IMR-90 (cell line): Measurements from ENCODE around the gene SLC25A21. TPM values are rescaled to one million over a fixed set of nuclear protein-coding genes. Genes with fewer than 3 reads are reported as not detected.

Source experiments
- ATAC-seq: fragments of 200-7000 bp; cut with Tn5 transposase; 2 replicates; pipeline ENCODE4 v1.9.1; 2020; ENCODE audit warnings: low read depth, mild to moderate bottlenecking, moderate library complexity
- BruUV-seq: library from RNA; stranded (reverse); fragments of 400-500 nt; replicated peaks from 2 replicates; lab custom pipeline; 2021; lab: Mats Ljungman, UMichigan
- CTCF ChIA-PET: fragments of 300-600 bp; formaldehyde crosslinking; extraction: SDS; loops from one replicate; lab custom pipeline; 2021; ENCODE audit warnings: antibody characterized with exemption; lab: Yijun Ruan, JAX
- POLR2A ChIA-PET: fragments of 300-600 bp; sonication (Branson Sonifier 250); formaldehyde crosslinking; loops from one replicate; lab custom pipeline; 2022; ENCODE audit warnings: antibody characterized with exemption; ENCODE audit not compliant: unreplicated experiment; lab: Charles Lee
- DNase-seq: peaks from one replicate; pipeline ENCODE4 v3.0.0; 2013
- H2AFZ ChIP-seq: replicated peaks from 2 replicates; pipeline ENCODE3; 2013; ENCODE audit warnings: low read length, mild to moderate bottlenecking; ENCODE audit not compliant: poor library complexity
- H2AK5ac ChIP-seq: 2 replicates; pipeline ENCODE4 v1.6.1; 2013; ENCODE audit warnings: low read depth, low read length, inconsistent platforms
- H2AK9ac ChIP-seq: replicated peaks from 2 replicates; pipeline ENCODE3; 2013; ENCODE audit warnings: mild to moderate bottlenecking, low read depth, low read length, moderate library complexity; ENCODE audit not compliant: poor library complexity
- H2BK120ac ChIP-seq: 2 replicates; pipeline ENCODE4 v1.6.1; 2013; ENCODE audit warnings: low read depth, low read length, inconsistent platforms
- H2BK15ac ChIP-seq: 3 replicates; pipeline ENCODE4 v1.6.1; 2013; ENCODE audit warnings: low read depth, low read length, inconsistent platforms
- H2BK20ac ChIP-seq: 2 replicates; pipeline ENCODE4 v1.6.1; 2013; ENCODE audit warnings: low read depth, mild to moderate bottlenecking, inconsistent platforms, low read length, moderate library complexity
- H2BK5ac ChIP-seq: 2 replicates; pipeline ENCODE4 v1.6.1; 2013; ENCODE audit warnings: mild to moderate bottlenecking, low read depth, low read length, inconsistent platforms; ENCODE audit not compliant: poor library complexity, severe bottlenecking
- H3K14ac ChIP-seq: replicated peaks from 2 replicates; pipeline ENCODE4 v1.6.1; 2013; ENCODE audit warnings: low read depth, low read length, inconsistent platforms
- H3K18ac ChIP-seq: 2 replicates; pipeline ENCODE4 v1.6.1; 2013; ENCODE audit warnings: low read depth, low read length, control low read depth
- H3K23ac ChIP-seq: 2 replicates; pipeline ENCODE4 v1.6.1; 2013; ENCODE audit warnings: low read depth, low read length, inconsistent platforms
- H3K27ac ChIP-seq: 2 replicates; pipeline ENCODE4 v1.5.1; 2013; ENCODE audit warnings: mild to moderate bottlenecking, control low read depth, low read length; ENCODE audit not compliant: insufficient read depth
- H3K27me3 ChIP-seq: 2 replicates; pipeline ENCODE4 v1.6.1; 2013; ENCODE audit warnings: low read length; ENCODE audit not compliant: control insufficient read depth, insufficient read depth
- H3K36me3 ChIP-seq: 2 replicates; pipeline ENCODE4 v1.6.1; 2013; ENCODE audit warnings: low read length, mixed read lengths; ENCODE audit not compliant: control insufficient read depth, insufficient read depth
- H3K4ac ChIP-seq: 2 replicates; pipeline ENCODE4 v1.6.1; 2013; ENCODE audit warnings: low read depth, low read length, inconsistent platforms
- H3K4me1 ChIP-seq: 2 replicates; pipeline ENCODE4 v1.6.1; 2013; ENCODE audit warnings: low read length, mixed read lengths; ENCODE audit not compliant: control insufficient read depth, insufficient read depth
- H3K4me2 ChIP-seq: 2 replicates; pipeline ENCODE4 v1.6.1; 2013; ENCODE audit warnings: low read depth, mild to moderate bottlenecking, control low read depth, low read length, moderate library complexity
- H3K4me3 ChIP-seq: 2 replicates; pipeline ENCODE4 v1.5.1; 2013; ENCODE audit warnings: low read depth, mild to moderate bottlenecking, control low read depth, low read length, moderate library complexity; ENCODE audit not compliant: insufficient read depth
- H3K56ac ChIP-seq: 2 replicates; pipeline ENCODE4 v1.6.1; 2013; ENCODE audit warnings: low read length, inconsistent platforms; ENCODE audit not compliant: insufficient read depth; ENCODE audit errors: extremely low read depth
- H3K79me1 ChIP-seq, 2 experiments: 2 replicates each; pipeline ENCODE4 v1.6.1; 2013; ENCODE audit warnings: low read length in 2 of 2, inconsistent platforms in 1 of 2, low read depth in 1 of 2
- H3K9ac ChIP-seq: 2 replicates; pipeline ENCODE4 v1.6.1; 2013; ENCODE audit warnings: low read depth, low read length, control low read depth
- H3K9me1 ChIP-seq: 2 replicates; pipeline ENCODE4 v1.6.1; 2013; ENCODE audit warnings: low read length, inconsistent platforms; ENCODE audit not compliant: insufficient read depth
- H3K9me3 ChIP-seq: 2 replicates; pipeline ENCODE4 v1.6.1; 2013; ENCODE audit warnings: low read length; ENCODE audit not compliant: control insufficient read depth, insufficient read depth
- H4K20me1 ChIP-seq: 2 replicates; pipeline ENCODE4 v1.6.1; 2013; ENCODE audit warnings: low read length, inconsistent platforms; ENCODE audit not compliant: insufficient read depth
- H4K5ac ChIP-seq: 2 replicates; pipeline ENCODE4 v1.6.1; 2013; ENCODE audit warnings: mild to moderate bottlenecking, low read depth, low read length, control low read depth
- H4K8ac ChIP-seq, 2 experiments: 2 replicates each; pipeline ENCODE4 v1.6.1; 2013; ENCODE audit warnings: low read depth in 2 of 2, low read length in 2 of 2, control low read depth in 1 of 2, inconsistent platforms in 1 of 2
- H4K91ac ChIP-seq: 2 replicates; pipeline ENCODE4 v1.6.1; 2013; ENCODE audit warnings: low read depth, low read length, inconsistent platforms; ENCODE audit not compliant: insufficient read depth
- CHD1 ChIP-seq: IDR thresholded peaks from 2 replicates; pipeline ENCODE4 v1.6.1; 2012; ENCODE audit warnings: low read depth, low read length, improper control_type of control experiment
- CTCF ChIP-seq: conservative IDR thresholded peaks from 2 replicates; pipeline ENCODE4 v1.5.1; 2012; ENCODE audit warnings: mild to moderate bottlenecking, low read depth, low read length, improper control_type of control experiment
- ELK1 ChIP-seq: fragments of 150-350 bp; IDR thresholded peaks from 2 replicates; pipeline ENCODE4 v1.6.1; 2016; ENCODE audit warnings: low read depth, mild to moderate bottlenecking, low read length, moderate library complexity, borderline replicate concordance
- MXI1 ChIP-seq: IDR thresholded peaks from 2 replicates; pipeline ENCODE4 v1.6.1; 2012; ENCODE audit warnings: low read depth, mild to moderate bottlenecking, low read length, moderate library complexity, borderline replicate concordance
- NFE2L2 ChIP-seq: fragments of 150-350 bp; IDR thresholded peaks from 2 replicates; pipeline ENCODE4 v1.6.1; 2016; ENCODE audit warnings: low read depth, mild to moderate bottlenecking, low read length
- RCOR1 ChIP-seq: IDR thresholded peaks from 2 replicates; pipeline ENCODE4 v1.6.1; 2012; ENCODE audit warnings: mild to moderate bottlenecking, low read length, improper control_type of control experiment; ENCODE audit not compliant: insufficient replicate concordance
- WGBS, 2 experiments: methylation state at CpG; one replicate each; pipeline versions ENCODE4 v1.1.5 to v1.1.7; 2013; ENCODE audit warnings: missing lambda C conversion rate in 2 of 2; ENCODE audit not compliant: insufficient read length in 1 of 2; ENCODE audit errors: extremely low coverage in 2 of 2; 5-methylcytosine and 5-hydroxymethylcytosine counted together
- dilution Hi-C: fragments of 300-500 bp; cut with HindIII; formaldehyde crosslinking; loops from one replicate; pipeline ENCODE4 v1.14.3; 2018; ENCODE audit warnings: low sequenced_read_pairs; ENCODE audit not compliant: unreplicated experiment
- in situ Hi-C: fragments of 300-500 bp; cut with MboI; formaldehyde crosslinking; loops from 3 replicates; pipeline ENCODE4 v1.14.3; 2019; ENCODE audit warnings: low sequenced_read_pairs, inconsistent platforms, mixed read lengths
- intact Hi-C: fragments of 100-400 bp; cut with micrococcal nuclease; formaldehyde crosslinking; loops from 2 replicates; pipeline ENCODE4 v1.10.0; 2022
- polyA plus RNA-seq, 3 experiments: library from polyadenylated mRNA; depleted of rRNA; stranded (reverse); fragments of >200 nt; gene quantifications; 2 replicates each; pipeline ENCODE4 v1.2.3, GENCODE V29; 2012; ENCODE audit warnings: low replicate concordance in 1 of 3
- total RNA-seq: library from RNA; depleted of rRNA; stranded (reverse); fragments of >200 nt; gene quantifications from 2 replicates; pipeline ENCODE4 v1.2.3, GENCODE V29; 2012

The SLC25A21 gene
- total and polyA plus RNA-seq, 2 of the 4 experiments (the other 2 are of a cell fraction): 0.62 to 0.90 TPM

GRCh38 chr14:36653962-36654793 is 518.2 kb downstream of the SLC25A21 start:
- 2% methylated on average over 12 of the region's 31 CpGs; no CpG with 5 or more reads in 1 of the 2 experiments for whole genome bisulfite sequencing, 2 experiments

More at GRCh38 chr14:36653962-36654793, 518.2 kb downstream of the SLC25A21 start:
- no TSS peak for BruUV-seq
- H3K79me1 ChIP-seq: no peaks in the 10 kb centered on the region
- H3K4me3 ChIP-seq: no peak overlapping the region
- CTCF ChIA-PET: no interaction called here
- H3K27me3 ChIP-seq: peaks cover 79% of the 10 kb centered on the region
- TF ChIP-seq ELK1 (no peak), NFE2L2 (no peak), RCOR1 (no peak), CHD1 (no peak), MXI1 (no peak), CTCF (no peak)
- no peak overlapping the region for H3K27ac ChIP-seq
- H2BK20ac ChIP-seq: no peak overlapping the region
- H4K5ac ChIP-seq: no peak overlapping the region
- no peak overlapping the region for H2BK120ac ChIP-seq
- H3K56ac ChIP-seq: no peak overlapping the region
- H3K9ac ChIP-seq: no peak overlapping the region
- no peaks in the 10 kb centered on the region; the same call in 1 of the 2 replicates for H4K20me1 ChIP-seq
- H3K4ac ChIP-seq: no peak overlapping the region
- no peak overlapping the region for H4K91ac ChIP-seq
- no peaks in the 10 kb centered on the region for H3K9me1 ChIP-seq
- DNase-seq (no peak), ATAC-seq (no peak)
- H2AK9ac ChIP-seq: no peak overlapping the region
- peaks cover 3% of the 10 kb centered on the region; the same call in 1 of the 2 replicates for H3K4me1 ChIP-seq
- H2AK5ac ChIP-seq: no peak overlapping the region
- POLR2A ChIA-PET: no interaction called here
- H2BK15ac ChIP-seq: no peak overlapping the region
- H3K4me2 ChIP-seq: no peak overlapping the region
- H3K9me3 ChIP-seq: peaks cover 4% of the 10 kb centered on the region
- no peak overlapping the region for H3K14ac ChIP-seq
- H2AFZ ChIP-seq: no peak overlapping the region
- H4K8ac ChIP-seq: no peak overlapping the region
- H3K18ac ChIP-seq: no peak overlapping the region
- no peaks in the 10 kb centered on the region for H3K36me3 ChIP-seq
- H2BK5ac ChIP-seq: no peak overlapping the region
- H3K23ac ChIP-seq: no peak overlapping the region
- intact Hi-C loops: no loop called here
- in situ Hi-C loops: loop anchor here (10.0 kb wide), 1 partner anchor 491 kb away; no protein-coding TSS in a partner anchor
- dilution Hi-C loops: no loop called here
